ENCODE data around the gene RPL10.
A peak's percentile ranks its signal among the peaks of the same experiment; 100 is the strongest.

Gene RPL10

GRCh38 chrX:154363706-154364439 is 34.3 kb upstream of the RPL10 start:
- no peak for DNase-seq

GRCh38 chrX:154365052-154365600 is 33.1 kb upstream of the RPL10 start:
- DNase-seq = no peak

- no peak for DNase-seq
Measured at GRCh38 chrX:154365997-154366665, 32.0 kb upstream of the RPL10 start.

- no peak for DNase-seq
Measured at GRCh38 chrX:154366666-154367055, 31.5 kb upstream of the RPL10 start.

GRCh38 chrX:154367474-154368308 is 30.5 kb upstream of the RPL10 start:
- DNase-seq = no peak

- peak; percentile 88 for DNase-seq
Measured at GRCh38 chrX:154368630-154369448, 29.3 kb upstream of the RPL10 start.

GRCh38 chrX:154369449-154370299 is 28.5 kb upstream of the RPL10 start:
- DNase-seq = peak; percentile 80

GRCh38 chrX:154370300-154371016 is 27.7 kb upstream of the RPL10 start:
- peak; percentile 53 for DNase-seq

GRCh38 chrX:154371017-154371788 is 27.0 kb upstream of the RPL10 start:
- DNase-seq = peak; percentile 94

GRCh38 chrX:154371789-154372300 is 26.3 kb upstream of the RPL10 start:
- no peak for DNase-seq

- DNase-seq = peak; percentile 26
Measured at GRCh38 chrX:154372612-154373022, 25.6 kb upstream of the RPL10 start.

GRCh38 chrX:154373340-154374306 is 24.6 kb upstream of the RPL10 start:
- no peak for DNase-seq

- peak; percentile 34 for DNase-seq
Measured at GRCh38 chrX:154374313-154375155, 23.6 kb upstream of the RPL10 start, which contains the start of gene FLNA. Gene FLNA, minus strand, starts transcription at chrX:154374634. Its CDS starts 3,389 bp downstream, at chrX:154371245.

- no peak for DNase-seq
Measured at GRCh38 chrX:154375156-154375504, 23.0 kb upstream of the RPL10 start.

- DNase-seq = no peak
Measured at GRCh38 chrX:154376774-154377173, 21.4 kb upstream of the RPL10 start.

GRCh38 chrX:154378059-154378798 is 19.9 kb upstream of the RPL10 start:
- no peak for DNase-seq
